Suprapubic skin (tissue), 3 donors: ENCODE data around the gene PSMD7.

ENCODE experiments used
- POLR2A ChIP-seq, 2 donors: fragments of 450-650 bp; IDR thresholded peaks; one replicate each; pipeline ENCODE4 v1.6.1; 2017; ENCODE audit warnings: antibody characterized with exemption in 2 of 2, mild to moderate bottlenecking in 2 of 2, moderate library complexity in 2 of 2
- TF ChIP-seq, protein P1 (sequence below), 2 donors: fragments of 200-600 bp in 1 of 2; fragments of 450-650 bp in 1 of 2; sonication (generic) in 1 of 2; IDR thresholded peaks; one replicate each; pipeline ENCODE4 v1.5.1; 2016 to 2019; ENCODE audit warnings: antibody characterized with exemption in 2 of 2, mild to moderate bottlenecking in 1 of 2, moderate library complexity in 1 of 2

DNA sequence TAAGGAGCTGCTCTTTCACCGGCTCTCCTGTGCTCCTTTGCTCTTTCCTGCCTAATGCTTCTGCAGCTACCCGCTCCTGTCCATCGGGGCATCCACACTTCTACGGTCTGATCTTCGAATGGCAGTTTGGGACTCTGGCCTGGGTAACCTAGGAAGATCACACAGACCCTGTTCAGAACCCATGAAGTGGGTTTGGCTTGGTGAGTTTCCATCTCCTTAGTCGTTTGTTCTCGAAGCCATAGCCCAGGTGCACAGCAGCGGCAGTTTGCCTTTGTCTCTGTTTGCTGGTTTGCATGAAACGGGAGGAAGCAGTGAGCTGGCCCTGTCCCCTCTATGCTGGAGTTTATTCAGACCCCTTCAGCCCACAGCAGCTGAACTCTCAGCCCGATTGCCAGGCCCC lies 29.0 kb downstream of the PSMD7 start:
- TF ChIP-seq, protein P1, sequence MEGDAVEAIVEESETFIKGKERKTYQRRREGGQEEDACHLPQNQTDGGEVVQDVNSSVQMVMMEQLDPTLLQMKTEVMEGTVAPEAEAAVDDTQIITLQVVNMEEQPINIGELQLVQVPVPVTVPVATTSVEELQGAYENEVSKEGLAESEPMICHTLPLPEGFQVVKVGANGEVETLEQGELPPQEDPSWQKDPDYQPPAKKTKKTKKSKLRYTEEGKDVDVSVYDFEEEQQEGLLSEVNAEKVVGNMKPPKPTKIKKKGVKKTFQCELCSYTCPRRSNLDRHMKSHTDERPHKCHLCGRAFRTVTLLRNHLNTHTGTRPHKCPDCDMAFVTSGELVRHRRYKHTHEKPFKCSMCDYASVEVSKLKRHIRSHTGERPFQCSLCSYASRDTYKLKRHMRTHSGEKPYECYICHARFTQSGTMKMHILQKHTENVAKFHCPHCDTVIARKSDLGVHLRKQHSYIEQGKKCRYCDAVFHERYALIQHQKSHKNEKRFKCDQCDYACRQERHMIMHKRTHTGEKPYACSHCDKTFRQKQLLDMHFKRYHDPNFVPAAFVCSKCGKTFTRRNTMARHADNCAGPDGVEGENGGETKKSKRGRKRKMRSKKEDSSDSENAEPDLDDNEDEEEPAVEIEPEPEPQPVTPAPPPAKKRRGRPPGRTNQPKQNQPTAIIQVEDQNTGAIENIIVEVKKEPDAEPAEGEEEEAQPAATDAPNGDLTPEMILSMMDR (IDR thresholded peaks at IDR 0.05), result no peak
- no peak for TF ChIP-seq POLR2A (IDR thresholded peaks at IDR 0.05)
